Tibial nerve (tissue), 4 donors: ENCODE data around the gene PAPPA.

Experiments used
- EP300 ChIP-seq, 2 donors: sonication (generic); formaldehyde crosslinking; IDR thresholded peaks; one replicate each; pipeline ENCODE4 v1.6.1; 2017; ENCODE audit warnings: antibody characterized with exemption in 2 of 2, mild to moderate bottlenecking in 1 of 2
- POLR2A ChIP-seq, 2 donors: fragments of 450-650 bp; IDR thresholded peaks; one replicate each; pipeline ENCODE4 v1.6.1; 2017; ENCODE audit warnings: antibody characterized with exemption in 2 of 2, mild to moderate bottlenecking in 2 of 2, moderate library complexity in 2 of 2
- TF ChIP-seq, protein P1 (sequence below), 5 experiments: fragments of 200-600 bp in 3 of 5; fragments of 450-650 bp in 2 of 5; sonication (generic) in 3 of 5; IDR thresholded peaks; one replicate each; pipeline ENCODE4 v1.5.1; 2016 to 2019; ENCODE audit warnings: antibody characterized with exemption in 5 of 5, mild to moderate bottlenecking in 3 of 5, moderate library complexity in 2 of 5

DNA sequence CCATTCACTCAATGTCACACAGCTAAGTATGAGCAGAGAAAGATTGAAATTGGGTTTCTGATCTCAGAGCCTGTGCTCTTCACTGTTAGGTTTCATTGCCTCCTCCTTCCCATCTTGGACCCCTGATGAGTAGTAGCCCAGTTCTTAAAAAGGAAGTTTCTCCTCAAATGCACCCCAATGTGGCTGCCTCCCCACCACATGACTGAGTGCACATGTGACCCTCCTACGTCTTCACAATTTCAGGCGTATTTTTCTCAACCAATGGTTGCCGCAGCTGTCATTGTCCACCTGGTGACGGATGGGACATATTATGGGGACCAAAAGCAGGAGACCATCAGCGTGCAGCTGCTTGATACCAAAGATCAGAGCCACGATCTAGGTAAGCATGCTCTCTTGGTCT lies 178.5 kb downstream of the PAPPA start:
- TF ChIP-seq, protein P1, sequence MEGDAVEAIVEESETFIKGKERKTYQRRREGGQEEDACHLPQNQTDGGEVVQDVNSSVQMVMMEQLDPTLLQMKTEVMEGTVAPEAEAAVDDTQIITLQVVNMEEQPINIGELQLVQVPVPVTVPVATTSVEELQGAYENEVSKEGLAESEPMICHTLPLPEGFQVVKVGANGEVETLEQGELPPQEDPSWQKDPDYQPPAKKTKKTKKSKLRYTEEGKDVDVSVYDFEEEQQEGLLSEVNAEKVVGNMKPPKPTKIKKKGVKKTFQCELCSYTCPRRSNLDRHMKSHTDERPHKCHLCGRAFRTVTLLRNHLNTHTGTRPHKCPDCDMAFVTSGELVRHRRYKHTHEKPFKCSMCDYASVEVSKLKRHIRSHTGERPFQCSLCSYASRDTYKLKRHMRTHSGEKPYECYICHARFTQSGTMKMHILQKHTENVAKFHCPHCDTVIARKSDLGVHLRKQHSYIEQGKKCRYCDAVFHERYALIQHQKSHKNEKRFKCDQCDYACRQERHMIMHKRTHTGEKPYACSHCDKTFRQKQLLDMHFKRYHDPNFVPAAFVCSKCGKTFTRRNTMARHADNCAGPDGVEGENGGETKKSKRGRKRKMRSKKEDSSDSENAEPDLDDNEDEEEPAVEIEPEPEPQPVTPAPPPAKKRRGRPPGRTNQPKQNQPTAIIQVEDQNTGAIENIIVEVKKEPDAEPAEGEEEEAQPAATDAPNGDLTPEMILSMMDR (IDR thresholded peaks at IDR 0.05): no peak
- TF ChIP-seq POLR2A (IDR thresholded peaks at IDR 0.05): no peak
- TF ChIP-seq EP300 (IDR thresholded peaks at IDR 0.05): no peak
